LNCaP clone FGC (cell line): ENCODE results near the gene BCAS3.

ENCODE experiments used
- DNase-seq: peaks from one replicate; pipeline ENCODE4 v3.0.0-alpha.2; 2011; ENCODE audit warnings: low read depth
- H3K4me3 ChIP-seq: 2 replicates; pipeline ENCODE4 v1.5.1; 2011; ENCODE audit warnings: mild to moderate bottlenecking, low read depth, low read length, control low read depth
- TF ChIP-seq, protein P1 (sequence below): IDR thresholded peaks from 2 replicates; pipeline ENCODE4 v1.5.1; 2012; ENCODE audit warnings: mild to moderate bottlenecking; ENCODE audit not compliant: control insufficient read depth, insufficient read depth; ENCODE audit errors: extremely low read depth

Gene BCAS3

GRCh38 chr17:61106354-61106753, 428.7 kb downstream of the BCAS3 start:
- no peak overlapping the region for H3K4me3 ChIP-seq
- DNase-seq, result no peak
- TF ChIP-seq, protein P1, sequence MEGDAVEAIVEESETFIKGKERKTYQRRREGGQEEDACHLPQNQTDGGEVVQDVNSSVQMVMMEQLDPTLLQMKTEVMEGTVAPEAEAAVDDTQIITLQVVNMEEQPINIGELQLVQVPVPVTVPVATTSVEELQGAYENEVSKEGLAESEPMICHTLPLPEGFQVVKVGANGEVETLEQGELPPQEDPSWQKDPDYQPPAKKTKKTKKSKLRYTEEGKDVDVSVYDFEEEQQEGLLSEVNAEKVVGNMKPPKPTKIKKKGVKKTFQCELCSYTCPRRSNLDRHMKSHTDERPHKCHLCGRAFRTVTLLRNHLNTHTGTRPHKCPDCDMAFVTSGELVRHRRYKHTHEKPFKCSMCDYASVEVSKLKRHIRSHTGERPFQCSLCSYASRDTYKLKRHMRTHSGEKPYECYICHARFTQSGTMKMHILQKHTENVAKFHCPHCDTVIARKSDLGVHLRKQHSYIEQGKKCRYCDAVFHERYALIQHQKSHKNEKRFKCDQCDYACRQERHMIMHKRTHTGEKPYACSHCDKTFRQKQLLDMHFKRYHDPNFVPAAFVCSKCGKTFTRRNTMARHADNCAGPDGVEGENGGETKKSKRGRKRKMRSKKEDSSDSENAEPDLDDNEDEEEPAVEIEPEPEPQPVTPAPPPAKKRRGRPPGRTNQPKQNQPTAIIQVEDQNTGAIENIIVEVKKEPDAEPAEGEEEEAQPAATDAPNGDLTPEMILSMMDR, result no peak

GRCh38 chr17:61116577-61116976, 438.9 kb downstream of the BCAS3 start:
- TF ChIP-seq, protein P1, result no peak
- no peak overlapping the region for H3K4me3 ChIP-seq
- no peak for DNase-seq

DNA sequence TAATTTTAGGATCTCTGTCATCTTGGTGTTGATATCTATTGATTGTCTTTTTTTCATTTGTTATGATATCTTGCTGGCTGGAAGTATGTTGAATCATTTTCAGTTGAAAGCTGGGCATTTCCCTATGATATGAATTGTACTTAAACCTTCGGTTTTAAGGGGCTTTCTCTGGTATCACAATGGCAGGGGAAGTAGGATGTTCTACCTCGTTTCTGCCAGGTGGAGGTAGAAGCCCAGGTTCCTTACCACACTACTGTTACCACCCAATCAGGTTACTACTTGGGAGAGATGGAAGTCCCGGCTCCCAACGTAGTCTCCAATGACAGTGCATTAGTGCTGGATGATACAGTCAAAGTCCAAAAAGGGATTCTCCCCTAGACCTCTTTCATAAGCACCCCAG, 440.3 kb downstream of the BCAS3 start:
- TF ChIP-seq, protein P1, result no peak
- no peak for DNase-seq
- H3K4me3 ChIP-seq, result no peak overlapping the region

GRCh38 chr17:61118871-61119270, 441.2 kb downstream of the BCAS3 start:
- no peak for DNase-seq
- H3K4me3 ChIP-seq, result no peak overlapping the region
- TF ChIP-seq, protein P1, result no peak

GRCh38 chr17:61122326-61122913, 444.8 kb downstream of the BCAS3 start:
- TF ChIP-seq, protein P1, result no peak
- no peak for DNase-seq
- no peak overlapping the region for H3K4me3 ChIP-seq

DNA sequence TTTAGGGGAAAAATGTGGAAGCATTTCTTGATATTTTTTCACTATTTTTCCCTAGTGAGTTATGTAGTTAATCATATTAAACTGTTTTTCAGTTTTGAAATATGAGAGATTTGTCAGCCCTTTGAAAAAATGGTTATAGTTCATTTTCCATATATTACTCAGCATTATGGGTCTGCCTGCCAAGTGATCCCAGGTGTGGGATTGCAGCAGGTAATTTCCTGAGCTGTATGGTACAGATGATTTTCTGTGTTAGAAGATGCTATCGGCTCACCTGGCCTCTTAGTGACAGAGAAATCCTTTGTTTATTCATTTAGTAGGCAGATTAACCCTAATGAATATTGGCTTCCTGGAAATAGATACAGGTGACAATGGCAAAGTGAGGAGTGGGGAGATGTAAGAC, 446.9 kb downstream of the BCAS3 start:
- no peak overlapping the region for H3K4me3 ChIP-seq
- TF ChIP-seq, protein P1, result no peak
- no peak for DNase-seq

- no peak overlapping the region for H3K4me3 ChIP-seq
- no peak for DNase-seq
- TF ChIP-seq, protein P1, result no peak
Measured at GRCh38 chr17:61126473-61127249, 449.0 kb downstream of the BCAS3 start.
